SJCRH30 (cell line): Measurements from ENCODE around the gene RPAIN. TPM values are rescaled to one million over a fixed set of nuclear protein-coding genes. Genes with fewer than 3 reads are reported as not detected.

Source experiments
- DNase-seq, 2 experiments: peaks; one replicate each; pipeline ENCODE4 v3.0.0-alpha.2; 2015 to 2020
- H3K27ac ChIP-seq: fragments of 250-450 bp; sonication (Bioruptor Pico); 2 replicates; pipeline ENCODE4 v1.5.1; 2020; ENCODE audit warnings: mild to moderate bottlenecking, moderate library complexity
- H3K27me3 ChIP-seq: fragments of 250-450 bp; sonication (Bioruptor Pico); 2 replicates; pipeline ENCODE4 v1.5.1; 2020; ENCODE audit warnings: mild to moderate bottlenecking, moderate library complexity
- H3K36me3 ChIP-seq: fragments of 250-450 bp; sonication (Bioruptor Pico); 2 replicates; pipeline ENCODE4 v1.5.1; 2020; ENCODE audit warnings: mild to moderate bottlenecking, moderate library complexity
- H3K4me1 ChIP-seq: fragments of 250-450 bp; sonication (Bioruptor Pico); 2 replicates; pipeline ENCODE4 v1.5.1; 2020; ENCODE audit warnings: mild to moderate bottlenecking, moderate library complexity
- H3K4me3 ChIP-seq: fragments of 250-450 bp; sonication (Bioruptor Pico); 2 replicates; pipeline ENCODE4 v1.5.1; 2020; ENCODE audit warnings: mild to moderate bottlenecking, moderate library complexity
- H3K9me3 ChIP-seq: fragments of 250-450 bp; sonication (Bioruptor Pico); replicated peaks from 2 replicates; pipeline ENCODE4 v1.5.1; 2020; ENCODE audit warnings: mild to moderate bottlenecking, moderate library complexity
- total RNA-seq: library from RNA; depleted of rRNA; stranded (reverse); fragments of >200 nt; shearing (Covaris generic); gene quantifications from 2 replicates; pipeline ENCODE4 v1.2.3, GENCODE V29; 2014

RPAIN gene
- total RNA-seq, 1 experiment from 2014 or later, result 40.1 TPM

DNA sequence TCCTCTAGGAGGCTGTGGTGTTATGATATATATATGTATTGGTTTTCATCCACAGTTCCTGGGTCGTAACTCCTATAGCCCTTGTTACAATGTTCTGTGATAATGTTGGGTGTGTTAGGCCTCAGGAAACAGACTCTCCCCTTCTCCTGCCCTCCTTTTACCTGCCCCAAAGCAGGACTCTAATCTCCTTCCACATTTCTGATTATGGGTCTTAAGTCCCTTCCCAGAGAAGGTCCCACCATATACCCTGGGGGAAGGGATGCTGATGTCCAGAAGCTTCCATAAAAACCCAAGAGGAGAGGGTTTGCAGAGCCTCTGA lies 19.4 kb downstream of the RPAIN start:
- Histone ChIP-seq H3K36me3 (peaks cover 29% of the 10 kb centered on the region), H3K27ac (no peak overlapping the region), H3K4me1 (no peaks in the 10 kb centered on the region; the same call in 1 of the 2 replicates), H3K27me3 (no peaks in the 10 kb centered on the region), H3K9me3 (no peaks in the 10 kb centered on the region), H3K4me3 (peak overlapping the region; percentile 79)
- DNase-seq, result no peak

DNA sequence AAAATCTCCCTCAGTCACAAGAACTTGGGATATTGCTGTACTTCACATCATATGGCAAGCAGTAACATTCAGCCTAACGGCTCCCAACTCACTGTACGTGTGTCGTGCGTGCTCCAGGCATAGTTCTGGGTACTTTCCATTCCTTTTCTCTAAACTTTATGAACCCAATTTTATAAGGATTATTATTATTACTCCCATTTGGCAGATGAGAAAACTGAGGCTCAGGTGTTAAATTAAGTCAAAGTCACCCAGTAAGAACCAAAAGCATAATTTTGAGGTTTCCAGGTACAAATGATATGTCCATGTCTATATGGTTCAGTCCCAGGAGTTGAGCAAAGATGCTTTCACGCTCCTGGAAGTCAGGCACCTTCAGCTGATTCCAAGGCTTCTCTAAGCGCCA lies 23.7 kb downstream of the RPAIN start:
- Histone ChIP-seq H3K36me3 (peaks cover 23% of the 10 kb centered on the region), H3K27ac (no peak overlapping the region), H3K4me1 (no peaks in the 10 kb centered on the region), H3K9me3 (no peaks in the 10 kb centered on the region), H3K4me3 (no peak overlapping the region), H3K27me3 (no peaks in the 10 kb centered on the region)
- DNase-seq, result no peak

DNA sequence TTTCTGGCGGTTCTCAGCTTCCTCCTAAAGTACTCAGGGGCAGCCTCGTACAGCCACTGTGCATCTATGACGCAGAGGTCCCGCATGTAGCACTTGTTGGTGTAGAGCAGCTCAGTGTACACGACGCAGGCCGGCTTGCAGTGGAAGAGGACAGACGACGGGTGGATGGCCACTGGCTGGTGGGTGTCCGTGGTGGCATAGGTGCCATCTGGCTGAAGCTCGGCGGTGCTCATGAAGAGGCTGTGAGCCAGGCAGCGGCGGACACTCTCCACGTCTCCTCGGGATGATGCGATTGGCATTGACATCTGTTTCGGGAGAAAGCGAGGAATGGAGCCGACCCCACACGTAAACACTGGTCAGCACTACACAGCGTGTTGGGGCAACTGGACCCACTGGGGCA lies 24.2 kb downstream of the RPAIN start:
- H3K9me3 ChIP-seq, result no peaks in the 10 kb centered on the region
- H3K4me1 ChIP-seq, result no peaks in the 10 kb centered on the region
- H3K27ac ChIP-seq, result no peak overlapping the region
- peaks cover 26% of the 10 kb centered on the region for H3K36me3 ChIP-seq
- H3K27me3 ChIP-seq, result no peaks in the 10 kb centered on the region
- DNase-seq, result no peak
- no peak overlapping the region for H3K4me3 ChIP-seq

DNA sequence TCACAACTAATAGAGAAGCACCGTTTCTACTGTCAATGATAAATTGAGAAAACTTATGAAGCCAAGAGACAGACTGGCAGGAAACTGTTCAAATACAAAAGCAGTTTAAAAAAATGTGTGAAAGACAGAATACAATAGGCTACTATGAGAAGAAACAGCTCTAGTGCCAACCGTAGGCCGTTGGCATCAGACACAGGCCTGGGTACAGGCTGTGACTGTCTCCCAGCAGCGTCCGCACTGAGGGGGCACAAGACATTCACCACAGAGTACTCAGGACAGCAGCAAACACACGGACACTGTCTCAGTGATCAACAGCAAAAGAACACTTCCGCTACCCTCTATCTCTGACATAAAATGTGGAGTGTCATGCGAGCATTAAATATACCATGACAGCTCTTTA lies 26.8 kb downstream of the RPAIN start:
- Histone ChIP-seq H3K4me3 (no peak overlapping the region), H3K27ac (no peak overlapping the region), H3K36me3 (peaks cover 26% of the 10 kb centered on the region), H3K4me1 (no peaks in the 10 kb centered on the region), H3K27me3 (no peaks in the 10 kb centered on the region), H3K9me3 (no peaks in the 10 kb centered on the region)
- no peak for DNase-seq

DNA sequence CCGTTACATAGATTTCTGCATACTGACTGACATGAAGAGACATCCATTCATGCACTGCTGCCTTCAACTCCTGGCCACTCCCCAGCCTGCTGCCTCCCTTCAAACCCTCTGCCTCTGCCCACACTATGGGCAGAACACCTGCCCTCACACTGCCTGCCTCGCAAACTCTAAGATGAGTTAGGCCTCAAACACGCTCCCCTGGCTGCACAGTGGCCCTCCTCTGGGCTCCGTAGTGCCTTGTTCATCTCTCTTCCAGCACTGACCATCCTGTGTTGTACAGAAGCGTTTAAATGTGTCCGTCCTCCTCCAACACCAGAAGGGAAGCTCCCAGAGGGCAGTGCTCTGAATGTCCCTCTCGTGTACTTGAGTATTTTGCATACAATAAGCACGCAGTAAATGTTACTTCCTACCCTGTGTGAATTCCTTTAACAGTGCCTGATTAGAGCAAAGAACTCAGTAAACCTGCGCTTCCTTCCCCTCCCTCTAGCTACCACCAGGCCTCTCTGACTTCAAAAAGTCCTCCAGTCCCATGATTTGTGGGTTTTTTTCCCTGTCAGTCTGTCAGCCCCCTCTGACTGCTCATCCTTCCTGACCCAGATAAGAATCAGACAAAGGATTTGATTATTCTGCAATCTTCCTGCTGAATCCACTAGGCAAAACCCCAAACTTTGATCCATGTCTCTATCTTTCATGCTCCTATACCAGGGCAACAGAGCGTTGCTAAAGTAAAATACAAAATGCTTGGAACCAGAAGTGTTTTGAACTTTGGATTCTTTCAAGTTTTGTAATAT lies 44.9 kb downstream of the RPAIN start:
- DNase-seq, result no peak
- Histone ChIP-seq H3K4me3 (no peak overlapping the region), H3K36me3 (no peaks in the 10 kb centered on the region; the same call in 1 of the 2 replicates), H3K9me3 (no peaks in the 10 kb centered on the region), H3K4me1 (no peaks in the 10 kb centered on the region), H3K27ac (no peak overlapping the region), H3K27me3 (no peaks in the 10 kb centered on the region)

DNA sequence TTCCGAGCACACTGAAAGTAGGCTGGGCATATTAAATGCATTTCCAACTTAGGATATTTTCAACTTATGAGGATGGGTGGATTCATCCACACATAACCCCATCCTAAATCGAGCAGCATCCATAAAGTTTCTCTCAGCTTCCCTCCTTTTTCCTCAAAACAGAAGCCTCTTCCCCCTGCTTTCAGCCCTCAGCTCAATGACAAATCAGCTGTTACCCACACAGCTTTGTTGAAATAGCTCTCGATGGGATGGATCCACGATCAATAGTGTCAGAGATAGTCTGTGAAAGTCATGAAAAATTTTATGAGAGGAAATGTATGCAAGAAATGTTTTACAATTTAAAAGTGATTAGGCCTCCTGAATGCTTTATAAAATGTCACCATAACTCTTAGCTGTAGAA lies 46.3 kb downstream of the RPAIN start:
- Histone ChIP-seq H3K4me1 (no peaks in the 10 kb centered on the region), H3K4me3 (no peak overlapping the region), H3K27me3 (no peaks in the 10 kb centered on the region)

DNA sequence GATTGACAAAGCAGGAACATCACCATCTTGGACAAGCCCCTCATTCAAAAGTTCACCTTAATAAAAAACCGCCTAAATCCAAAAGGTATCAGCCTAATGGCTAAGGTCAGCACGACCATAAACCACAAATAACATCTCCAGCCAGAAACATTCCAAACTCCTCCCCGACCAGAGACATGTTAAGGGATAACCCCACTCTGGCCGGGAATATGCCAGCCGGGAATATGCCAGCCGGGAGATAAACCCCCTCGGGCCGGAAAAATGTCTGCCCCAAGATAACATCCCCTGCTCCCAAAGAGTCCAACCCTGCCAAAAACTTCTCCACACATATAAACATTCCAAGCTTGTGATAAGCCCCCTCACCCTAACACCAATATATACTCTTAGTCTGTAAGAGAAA lies 47.4 kb downstream of the RPAIN start:
- no peaks in the 10 kb centered on the region for H3K27me3 ChIP-seq
- H3K36me3 ChIP-seq, result no peaks in the 10 kb centered on the region
- no peaks in the 10 kb centered on the region for H3K4me1 ChIP-seq
- H3K9me3 ChIP-seq, result no peaks in the 10 kb centered on the region
- H3K4me3 ChIP-seq, result peak overlapping the region; percentile 80
- DNase-seq, result peak in 1 of 2 experiments; percentile 7
- H3K27ac ChIP-seq, result peak overlapping the region; percentile 47

More for the DNA sequence above, 46.3 kb downstream of the RPAIN start:
- DNase-seq, result no peak
- Histone ChIP-seq H3K36me3 (no peaks in the 10 kb centered on the region), H3K9me3 (no peaks in the 10 kb centered on the region), H3K27ac (no peak overlapping the region)

DNA sequence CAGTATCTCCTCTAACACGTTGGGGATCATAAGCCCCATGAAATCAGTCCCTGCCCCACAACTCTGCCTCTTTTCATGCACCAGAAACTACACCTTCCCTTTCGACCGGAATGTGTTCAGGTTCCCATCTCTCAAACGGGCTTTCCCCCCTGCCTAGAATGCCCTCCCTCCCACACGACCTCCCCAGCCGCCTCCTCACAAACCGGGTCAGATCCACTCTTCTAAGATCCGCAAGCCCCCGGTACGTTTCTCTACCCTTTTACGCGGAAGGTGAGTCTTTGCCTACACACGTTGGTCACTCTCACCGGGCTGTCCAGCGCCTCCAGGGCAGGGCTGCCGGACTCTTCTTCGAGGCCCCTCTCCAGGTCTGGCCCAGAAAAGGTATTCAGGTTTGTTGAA lies 48.1 kb downstream of the RPAIN start:
- DNase-seq, result peak; percentile 3 to 16
- Histone ChIP-seq H3K4me3 (peak overlapping the region; percentile 80), H3K27me3 (no peaks in the 10 kb centered on the region), H3K9me3 (no peaks in the 10 kb centered on the region), H3K36me3 (no peaks in the 10 kb centered on the region; the same call in 1 of the 2 replicates), H3K27ac (peak overlapping the region; percentile 47), H3K4me1 (no peaks in the 10 kb centered on the region)

DNA sequence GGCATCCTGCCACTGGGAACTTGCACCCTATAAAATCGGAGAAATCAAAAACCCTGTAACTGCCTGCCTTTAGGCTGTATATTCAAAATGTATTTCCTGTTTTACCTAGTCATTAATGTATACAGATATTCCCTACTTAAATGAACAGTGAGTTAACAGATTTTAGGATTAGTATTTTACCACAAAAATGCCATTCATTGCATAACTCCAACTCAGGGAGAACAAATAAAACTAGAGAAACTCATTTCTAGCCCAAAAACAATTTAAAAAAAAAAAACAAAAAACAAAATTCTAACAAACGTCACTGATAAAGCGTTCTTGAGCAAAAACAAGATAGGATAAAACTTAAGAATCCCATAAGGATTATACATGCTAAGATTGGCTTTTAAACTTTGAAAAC lies 52.5 kb downstream of the RPAIN start:
- DNase-seq, result no peak
- H3K27me3 ChIP-seq, result no peaks in the 10 kb centered on the region
- no peak overlapping the region for H3K27ac ChIP-seq
- no peak overlapping the region for H3K4me3 ChIP-seq
- peaks cover 16% of the 10 kb centered on the region for H3K36me3 ChIP-seq
- no peaks in the 10 kb centered on the region for H3K4me1 ChIP-seq
- no peaks in the 10 kb centered on the region for H3K9me3 ChIP-seq

DNA sequence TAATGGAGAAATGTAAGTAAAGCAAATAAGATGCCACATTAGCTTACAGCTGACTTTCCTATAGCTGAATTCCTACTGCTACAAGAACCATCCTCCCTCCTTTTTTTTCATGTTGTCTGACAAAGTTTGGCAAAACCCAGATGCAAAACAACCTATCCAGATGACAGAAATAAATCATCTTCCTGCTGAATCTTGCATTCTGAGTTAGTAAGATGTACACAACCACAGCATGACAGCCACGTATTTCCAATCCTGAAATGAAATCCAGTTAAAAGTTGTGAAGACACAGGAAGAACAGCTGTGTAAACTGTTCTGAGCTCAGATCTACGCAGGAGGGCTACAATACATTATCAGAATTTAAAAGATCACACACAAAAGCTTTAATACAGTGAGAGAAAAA lies 53.9 kb downstream of the RPAIN start:
- no peaks in the 10 kb centered on the region for H3K9me3 ChIP-seq
- H3K27ac ChIP-seq, result no peak overlapping the region
- H3K4me3 ChIP-seq, result no peak overlapping the region
- peaks cover 28% of the 10 kb centered on the region for H3K36me3 ChIP-seq
- no peaks in the 10 kb centered on the region for H3K4me1 ChIP-seq
- peak in 1 of 2 experiments; percentile 17 for DNase-seq
- H3K27me3 ChIP-seq, result no peaks in the 10 kb centered on the region

DNA sequence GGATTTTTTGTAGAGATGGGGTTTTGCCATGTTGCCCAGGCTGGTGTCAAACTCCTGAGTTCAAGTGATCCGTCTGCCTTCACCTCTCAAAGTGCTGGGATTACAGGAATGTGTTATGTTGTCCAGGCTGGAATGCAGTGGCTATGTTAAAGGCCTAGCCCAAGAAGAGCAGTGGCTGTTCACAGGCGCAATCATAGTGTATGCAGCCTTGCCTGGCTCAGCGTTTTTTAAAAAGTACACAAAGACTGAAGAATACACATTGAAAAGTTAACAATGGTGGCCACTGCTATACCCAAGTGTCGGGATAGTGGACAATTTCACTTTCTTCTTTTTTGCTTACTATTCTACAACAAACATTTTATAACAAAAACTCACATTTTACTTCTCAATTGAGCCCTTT lies 59.0 kb downstream of the RPAIN start:
- H3K36me3 ChIP-seq, result peaks cover 54% of the 10 kb centered on the region
- no peak for DNase-seq

DNA sequence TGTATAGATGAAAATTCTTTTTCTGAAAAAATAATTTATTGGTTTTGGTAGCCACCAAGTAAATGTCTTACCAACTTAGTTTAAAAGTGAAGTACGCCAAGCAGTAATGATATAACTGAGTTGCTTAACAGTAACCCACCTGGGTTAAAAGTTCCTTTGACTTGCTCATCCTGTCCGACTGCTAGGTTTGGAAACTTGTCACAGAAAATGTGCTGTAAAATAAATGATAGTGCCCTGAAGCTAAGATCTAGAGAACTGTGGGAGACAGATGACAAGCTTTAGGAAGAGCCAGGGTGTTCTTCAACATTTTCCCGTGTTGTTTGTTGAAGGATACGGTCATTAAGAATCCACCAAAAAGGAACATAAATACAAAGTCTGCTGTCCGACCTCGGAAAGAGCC lies 61.0 kb downstream of the RPAIN start:
- Histone ChIP-seq H3K36me3 (peaks cover 55% of the 10 kb centered on the region), H3K9me3 (no peaks in the 10 kb centered on the region), H3K4me1 (peaks cover 3% of the 10 kb centered on the region; the same call in 1 of the 2 replicates), H3K27me3 (no peaks in the 10 kb centered on the region), H3K27ac (no peak overlapping the region), H3K4me3 (no peak overlapping the region)
- no peak for DNase-seq

More for the DNA sequence above, 59.0 kb downstream of the RPAIN start:
- H3K4me3 ChIP-seq, result no peak overlapping the region
- H3K27ac ChIP-seq, result no peak overlapping the region
- no peaks in the 10 kb centered on the region for H3K9me3 ChIP-seq
- H3K27me3 ChIP-seq, result no peaks in the 10 kb centered on the region
- H3K4me1 ChIP-seq, result no peaks in the 10 kb centered on the region

DNA sequence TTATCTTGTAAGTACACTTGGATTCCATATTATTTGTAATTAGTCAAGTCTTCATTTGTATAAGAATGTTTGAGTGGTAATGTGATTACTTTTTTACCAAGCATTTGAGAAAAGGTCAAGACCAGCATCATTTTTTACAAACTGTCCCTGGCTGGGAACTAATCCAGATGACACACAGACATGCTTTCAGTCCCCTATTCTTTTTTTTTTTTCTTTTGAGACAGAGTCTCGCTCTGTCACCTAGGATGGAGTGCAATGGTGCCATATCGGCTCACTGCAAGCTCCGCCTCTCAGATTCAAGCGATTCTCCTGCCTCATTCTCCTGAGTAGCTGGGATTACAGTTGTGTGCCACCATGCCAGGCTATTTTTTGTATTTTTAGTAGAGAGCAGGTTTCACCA lies 61.5 kb downstream of the RPAIN start:
- Histone ChIP-seq H3K27ac (no peak overlapping the region), H3K27me3 (no peaks in the 10 kb centered on the region), H3K36me3 (peaks cover 54% of the 10 kb centered on the region), H3K9me3 (no peaks in the 10 kb centered on the region), H3K4me3 (no peak overlapping the region), H3K4me1 (peaks cover 3% of the 10 kb centered on the region; the same call in 1 of the 2 replicates)
- no peak for DNase-seq
